Hepatocyte (in vitro differentiated cells): ENCODE data around the gene CLTCL1. TPM values are rescaled to one million over a fixed set of nuclear protein-coding genes. Genes with fewer than 3 reads are reported as not detected.

ENCODE experiments used
- DNase-seq: peaks from one replicate; pipeline ENCODE4 v3.0.0-alpha.2; 2016; ENCODE audit warnings: low spot score
- H2AFZ ChIP-seq: fragments of 200-600 bp; sonication (generic); 2 replicates; pipeline ENCODE4 v1.6.0; 2016; ENCODE audit warnings: antibody characterized with exemption, mild to moderate bottlenecking
- H3K27ac ChIP-seq: fragments of 200-600 bp; sonication (generic); 2 replicates; pipeline ENCODE4 v1.5.1; 2016; ENCODE audit warnings: mild to moderate bottlenecking
- H3K27me3 ChIP-seq: fragments of 200-600 bp; sonication (generic); 2 replicates; pipeline ENCODE4 v1.6.1; 2016
- H3K36me3 ChIP-seq: fragments of 200-600 bp; sonication (generic); replicated peaks from 2 replicates; pipeline ENCODE4 v1.5.1; 2016; ENCODE audit warnings: low read depth; ENCODE audit not compliant: insufficient read depth
- H3K4me1 ChIP-seq: fragments of 200-600 bp; sonication (generic); 2 replicates; pipeline ENCODE4 v1.5.1; 2016; ENCODE audit warnings: mild to moderate bottlenecking, moderate library complexity; ENCODE audit not compliant: insufficient read depth
- H3K4me2 ChIP-seq: fragments of 200-600 bp; sonication (generic); 2 replicates; pipeline ENCODE4 v1.6.0; 2016
- H3K4me3 ChIP-seq: fragments of 200-600 bp; sonication (generic); 2 replicates; pipeline ENCODE4 v1.5.1; 2016; ENCODE audit warnings: mild to moderate bottlenecking
- H3K79me2 ChIP-seq: fragments of 200-600 bp; sonication (generic); 2 replicates; pipeline ENCODE4 v1.6.0; 2017; ENCODE audit warnings: mild to moderate bottlenecking
- H3K9me2 ChIP-seq: fragments of 200-600 bp; sonication (generic); replicated peaks from 2 replicates; pipeline ENCODE4 v1.6.0; 2017; ENCODE audit warnings: mild to moderate bottlenecking; ENCODE audit not compliant: insufficient read depth
- H3K9me3 ChIP-seq: fragments of 200-600 bp; sonication (generic); 2 replicates; pipeline ENCODE4 v1.5.1; 2016; ENCODE audit warnings: low read depth, mild to moderate bottlenecking
- H4K20me1 ChIP-seq: fragments of 200-600 bp; sonication (generic); 2 replicates; pipeline ENCODE4 v1.6.0; 2016; ENCODE audit warnings: mild to moderate bottlenecking; ENCODE audit not compliant: insufficient read depth, poor library complexity, severe bottlenecking
- EZH2 ChIP-seq: fragments of 200-600 bp; sonication (generic); IDR thresholded peaks from 2 replicates; pipeline ENCODE4 v1.6.1; 2016; ENCODE audit warnings: antibody characterized with exemption, mild to moderate bottlenecking, borderline replicate concordance
- EZH2phosphoT487 ChIP-seq: fragments of 200-600 bp; sonication (generic); IDR thresholded peaks from one replicate; pipeline ENCODE4 v1.6.1; 2018; ENCODE audit warnings: antibody characterized with exemption, mild to moderate bottlenecking, low read depth, moderate library complexity; ENCODE audit not compliant: unreplicated experiment, severe bottlenecking
- WGBS: methylation state at CpG from one replicate; pipeline ENCODE4 v1.1.6; 2016; ENCODE audit warnings: low lambda C conversion rate; ENCODE audit errors: missing lambda C conversion rate; 5-methylcytosine and 5-hydroxymethylcytosine counted together
- polyA plus RNA-seq: library from polyadenylated mRNA; unstranded; fragments of >200 nt; fragmentation: Nextera tagmentation; extraction: Ambion mirVana; gene quantifications from 2 replicates; pipeline ENCODE4 v1.2.1, GENCODE V29; 2016
- total RNA-seq: library from RNA; depleted of rRNA; stranded (reverse); fragments of >200 nt; gene quantifications from 2 replicates; pipeline ENCODE4 v1.2.3, GENCODE V29; 2014
- TF ChIP-seq, protein P1 (sequence below): fragments of 200-600 bp; sonication (generic); IDR thresholded peaks from 2 replicates; pipeline ENCODE4 v1.5.1; 2016; ENCODE audit warnings: antibody characterized with exemption, mild to moderate bottlenecking; ENCODE audit not compliant: poor library complexity

The CLTCL1 gene
- total and polyA plus RNA-seq, 2 experiments from 2014 or later = 2.2 to 3.7 TPM

DNA sequence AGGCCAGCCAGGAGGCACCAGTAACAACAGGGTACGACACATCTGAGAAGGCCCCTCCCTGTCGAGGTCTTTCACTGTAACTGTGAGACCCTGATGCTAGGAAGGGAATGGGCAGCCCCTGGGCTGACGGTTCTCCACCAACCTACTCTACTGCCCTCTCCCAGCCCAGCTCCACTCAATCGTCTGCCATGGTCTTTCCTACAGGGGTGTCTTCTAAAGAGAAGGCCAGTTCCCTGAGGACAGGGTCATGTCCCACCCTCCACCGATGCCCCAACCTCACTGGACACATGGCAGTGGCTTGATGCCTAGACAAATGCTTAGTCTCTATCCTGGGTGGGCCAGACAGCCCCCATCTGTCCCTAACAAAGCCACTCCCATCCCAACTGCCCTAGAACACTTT is 67.0 kb downstream of the CLTCL1 start:
- whole genome bisulfite sequencing = 93% methylated on average over 5 of the region's 5 CpGs
- no peak for DNase-seq
- no peak overlapping the region for H3K4me2 ChIP-seq
- no peaks in the 10 kb centered on the region for H3K9me2 ChIP-seq
- no peak overlapping the region for H2AFZ ChIP-seq
- no peaks in the 10 kb centered on the region for H3K79me2 ChIP-seq
- no peak overlapping the region for H3K4me3 ChIP-seq
- H3K27me3 ChIP-seq = no peaks in the 10 kb centered on the region
- no peaks in the 10 kb centered on the region for H4K20me1 ChIP-seq
- no peaks in the 10 kb centered on the region for H3K9me3 ChIP-seq
- no peaks in the 10 kb centered on the region for H3K36me3 ChIP-seq
- TF ChIP-seq, protein P1, sequence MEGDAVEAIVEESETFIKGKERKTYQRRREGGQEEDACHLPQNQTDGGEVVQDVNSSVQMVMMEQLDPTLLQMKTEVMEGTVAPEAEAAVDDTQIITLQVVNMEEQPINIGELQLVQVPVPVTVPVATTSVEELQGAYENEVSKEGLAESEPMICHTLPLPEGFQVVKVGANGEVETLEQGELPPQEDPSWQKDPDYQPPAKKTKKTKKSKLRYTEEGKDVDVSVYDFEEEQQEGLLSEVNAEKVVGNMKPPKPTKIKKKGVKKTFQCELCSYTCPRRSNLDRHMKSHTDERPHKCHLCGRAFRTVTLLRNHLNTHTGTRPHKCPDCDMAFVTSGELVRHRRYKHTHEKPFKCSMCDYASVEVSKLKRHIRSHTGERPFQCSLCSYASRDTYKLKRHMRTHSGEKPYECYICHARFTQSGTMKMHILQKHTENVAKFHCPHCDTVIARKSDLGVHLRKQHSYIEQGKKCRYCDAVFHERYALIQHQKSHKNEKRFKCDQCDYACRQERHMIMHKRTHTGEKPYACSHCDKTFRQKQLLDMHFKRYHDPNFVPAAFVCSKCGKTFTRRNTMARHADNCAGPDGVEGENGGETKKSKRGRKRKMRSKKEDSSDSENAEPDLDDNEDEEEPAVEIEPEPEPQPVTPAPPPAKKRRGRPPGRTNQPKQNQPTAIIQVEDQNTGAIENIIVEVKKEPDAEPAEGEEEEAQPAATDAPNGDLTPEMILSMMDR = no peak
- TF ChIP-seq EZH2 (no peak), EZH2phosphoT487 (no peak)
- H3K27ac ChIP-seq = no peak overlapping the region
- H3K4me1 ChIP-seq = no peaks in the 10 kb centered on the region

DNA sequence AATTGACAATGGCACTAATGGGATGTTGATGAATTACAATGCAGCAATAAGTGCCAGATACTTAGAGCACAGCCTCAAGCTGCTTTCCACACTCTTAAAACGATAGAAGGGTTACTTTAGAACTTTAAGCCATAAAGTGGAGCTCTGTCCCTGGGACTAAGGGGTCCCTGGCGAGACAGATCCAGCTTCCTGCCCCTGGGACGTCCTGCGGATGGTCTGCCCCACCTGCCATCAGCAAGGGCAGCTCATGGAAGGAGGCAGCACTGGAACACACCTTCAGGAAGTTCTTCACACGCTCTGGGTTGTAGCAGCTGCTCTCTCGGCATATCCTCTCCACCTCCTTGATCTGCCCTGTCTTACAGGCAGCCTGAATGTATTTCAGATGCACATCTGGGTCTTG is 67.9 kb downstream of the CLTCL1 start:
- WGBS = 84% methylated on average over 6 of the region's 6 CpGs
- no peaks in the 10 kb centered on the region for H3K27me3 ChIP-seq
- no peaks in the 10 kb centered on the region for H3K79me2 ChIP-seq
- no peak overlapping the region for H3K4me3 ChIP-seq
- H3K4me2 ChIP-seq = no peak overlapping the region
- H4K20me1 ChIP-seq = no peaks in the 10 kb centered on the region
- no peaks in the 10 kb centered on the region for H3K9me2 ChIP-seq
- H3K4me1 ChIP-seq = no peaks in the 10 kb centered on the region
- H3K36me3 ChIP-seq = no peaks in the 10 kb centered on the region
- H3K9me3 ChIP-seq = no peaks in the 10 kb centered on the region
- TF ChIP-seq EZH2 (no peak), EZH2phosphoT487 (no peak)
- TF ChIP-seq, protein P1 = no peak
- no peak overlapping the region for H2AFZ ChIP-seq
- H3K27ac ChIP-seq = no peak overlapping the region
- no peak for DNase-seq

DNA sequence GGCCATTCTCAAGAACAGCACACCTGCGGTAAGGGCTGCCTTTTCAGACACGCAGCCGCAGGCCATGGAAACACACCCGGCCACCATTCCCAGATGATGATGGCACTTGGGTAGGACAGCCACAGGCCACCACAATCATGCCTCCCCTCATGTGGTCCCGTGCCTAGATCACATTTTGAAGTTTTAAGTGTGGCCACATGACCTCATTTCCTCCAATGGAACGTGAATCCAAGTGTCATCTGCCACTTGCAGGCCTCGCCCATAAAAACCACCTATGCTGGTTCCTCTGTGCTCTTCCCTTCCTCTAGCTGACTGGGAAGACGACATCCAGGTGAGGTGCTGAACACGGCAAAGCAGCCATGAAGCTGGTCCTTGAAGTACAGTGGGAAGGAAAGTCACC is 68.4 kb downstream of the CLTCL1 start:
- Histone ChIP-seq H3K79me2 (no peaks in the 10 kb centered on the region), H3K9me3 (no peaks in the 10 kb centered on the region), H3K27ac (no peak overlapping the region), H4K20me1 (no peaks in the 10 kb centered on the region), H3K4me2 (no peak overlapping the region), H3K9me2 (no peaks in the 10 kb centered on the region), H3K4me3 (no peak overlapping the region), H3K4me1 (no peaks in the 10 kb centered on the region), H3K36me3 (no peaks in the 10 kb centered on the region), H3K27me3 (no peaks in the 10 kb centered on the region), H2AFZ (no peak overlapping the region)
- DNase-seq = no peak
- TF ChIP-seq EZH2 = no peak
- TF ChIP-seq, protein P1 = no peak
- TF ChIP-seq EZH2phosphoT487 = no peak
- WGBS = 93% methylated on average over 9 of the region's 9 CpGs
